Stimulated activated naive CD8-positive, alpha-beta T cell treated with anti-CD3 and anti-CD28 coated beads, Interleukin-15, Interleukin-2, amounts not matched to agents 100 ng/mL and 50 ng/mL, for 24 hours (primary cell): ENCODE data around the gene MAB21L3.

ENCODE experiments used
- H3K27ac Mint-ChIP-seq: one replicate; pipeline ENCODE4 v1.8.0; 2021; ENCODE audit warnings: mild to moderate bottlenecking, mixed read lengths
- H3K27me3 Mint-ChIP-seq: one replicate; pipeline ENCODE4 v1.8.0; 2021; ENCODE audit warnings: mixed read lengths
- H3K36me3 Mint-ChIP-seq: one replicate; pipeline ENCODE4 v1.8.0; 2021; ENCODE audit warnings: low read depth, mixed read lengths
- H3K4me1 Mint-ChIP-seq: one replicate; pipeline ENCODE4 v1.8.0; 2021; ENCODE audit warnings: low read depth, mixed read lengths
- H3K4me3 Mint-ChIP-seq: one replicate; pipeline ENCODE4 v1.8.0; 2021; ENCODE audit warnings: mild to moderate bottlenecking, mixed read lengths
- H3K9me3 Mint-ChIP-seq: one replicate; pipeline ENCODE4 v1.8.0; 2021; ENCODE audit warnings: mixed read lengths

The MAB21L3 gene

DNA sequence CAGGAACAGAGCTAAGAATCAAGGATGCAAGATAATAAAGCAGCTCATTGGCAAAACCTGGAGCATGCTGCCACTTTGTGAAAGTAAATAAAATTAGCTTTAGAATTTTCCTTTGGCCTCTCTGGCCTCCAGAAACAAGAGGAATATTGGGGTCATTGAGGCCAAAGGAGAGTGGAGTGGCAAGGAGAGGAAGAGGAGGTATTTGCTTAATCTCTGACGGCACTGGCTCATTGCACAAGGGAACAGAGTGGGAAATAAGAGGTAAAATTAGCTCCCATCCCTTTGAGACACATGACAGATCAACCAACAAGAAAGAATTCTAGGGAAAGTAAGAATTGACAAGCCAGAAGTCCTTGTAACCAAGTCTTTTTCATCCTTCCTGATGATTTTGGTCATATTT, 48.4 kb downstream of the MAB21L3 start:
- no peaks in the 10 kb centered on the region for H3K36me3 Mint-ChIP-seq
- H3K9me3 Mint-ChIP-seq = peaks cover 11% of the 10 kb centered on the region
- peaks cover 2% of the 10 kb centered on the region for H3K27me3 Mint-ChIP-seq
- no peak overlapping the region for H3K27ac Mint-ChIP-seq
- H3K4me1 Mint-ChIP-seq = no peaks in the 10 kb centered on the region
- H3K4me3 Mint-ChIP-seq = no peak overlapping the region

DNA sequence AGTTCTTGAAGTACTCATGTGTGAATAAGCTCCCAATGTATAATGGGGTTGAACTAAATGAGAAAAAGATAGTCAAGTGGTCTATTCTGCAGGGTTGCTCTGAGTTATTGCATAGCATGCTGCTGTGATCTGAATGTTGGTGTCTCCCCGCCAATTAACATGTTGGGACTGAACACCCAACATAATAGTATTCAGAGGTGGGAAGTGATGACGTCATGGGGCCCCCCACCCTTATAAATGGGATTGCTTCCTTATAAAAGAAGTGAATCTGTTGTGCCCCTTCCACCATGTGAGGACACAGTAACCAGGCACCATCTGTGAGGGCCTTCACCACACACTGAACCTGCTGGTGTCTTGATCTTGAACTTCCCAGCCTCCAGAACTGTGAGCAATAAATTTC, 50.2 kb downstream of the MAB21L3 start:
- H3K36me3 Mint-ChIP-seq = no peaks in the 10 kb centered on the region
- H3K9me3 Mint-ChIP-seq = peaks cover 11% of the 10 kb centered on the region
- H3K27ac Mint-ChIP-seq = no peak overlapping the region
- H3K4me3 Mint-ChIP-seq = no peak overlapping the region
- no peaks in the 10 kb centered on the region for H3K27me3 Mint-ChIP-seq
- no peaks in the 10 kb centered on the region for H3K4me1 Mint-ChIP-seq

DNA sequence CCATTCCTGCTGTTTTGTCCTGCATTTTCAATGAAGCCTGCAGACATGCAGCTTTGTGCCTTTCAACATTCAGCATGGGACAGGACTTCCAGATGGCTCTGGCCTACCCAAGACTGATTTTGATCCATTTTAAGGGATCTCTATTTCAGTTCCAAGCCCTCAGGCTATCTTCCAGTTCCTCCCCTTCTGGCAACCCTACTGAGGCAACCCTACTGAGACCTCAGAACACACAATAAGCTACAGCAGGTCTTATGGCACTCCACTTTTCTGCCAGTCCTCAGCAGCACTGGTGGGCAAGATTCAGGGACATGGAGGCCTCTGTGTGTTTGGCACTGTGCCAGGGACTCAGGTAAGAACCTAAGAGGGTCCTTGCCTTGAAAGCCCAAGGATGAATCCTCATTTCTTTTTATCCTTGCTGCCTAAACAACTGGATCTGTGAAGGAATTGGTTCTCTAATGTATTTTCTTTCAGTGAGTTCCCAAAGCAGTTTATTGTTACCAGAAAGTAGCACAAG, 50.7 kb downstream of the MAB21L3 start:
- peaks cover 8% of the 10 kb centered on the region for H3K9me3 Mint-ChIP-seq
- H3K36me3 Mint-ChIP-seq = no peaks in the 10 kb centered on the region
- H3K27ac Mint-ChIP-seq = no peak overlapping the region
- H3K4me3 Mint-ChIP-seq = no peak overlapping the region
- H3K27me3 Mint-ChIP-seq = no peaks in the 10 kb centered on the region
- no peaks in the 10 kb centered on the region for H3K4me1 Mint-ChIP-seq

DNA sequence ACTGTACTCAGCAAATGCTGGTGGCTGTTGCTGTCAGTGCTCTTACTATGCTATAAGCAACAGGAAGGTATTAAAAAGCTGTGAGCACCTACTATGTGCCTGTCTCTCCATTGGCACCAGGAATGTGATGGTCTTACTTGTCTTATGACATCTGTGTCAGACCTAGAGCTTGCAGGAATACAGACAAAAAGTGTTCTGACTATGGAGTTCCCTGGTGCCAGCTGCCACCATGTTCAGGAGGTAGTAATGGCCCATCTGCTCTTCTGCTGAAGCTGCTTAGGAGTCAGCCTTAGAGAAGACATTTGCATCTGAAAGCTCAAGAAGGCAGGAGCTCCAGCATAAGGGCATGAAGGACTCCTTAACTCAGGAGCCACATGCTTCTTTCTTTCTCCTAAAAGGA, 52.3 kb downstream of the MAB21L3 start:
- Mint-ChIP-seq H3K4me3 (no peak overlapping the region), H3K9me3 (peaks cover 5% of the 10 kb centered on the region), H3K36me3 (no peaks in the 10 kb centered on the region), H3K4me1 (peaks cover 8% of the 10 kb centered on the region), H3K27me3 (peaks cover 4% of the 10 kb centered on the region), H3K27ac (no peak overlapping the region)

DNA sequence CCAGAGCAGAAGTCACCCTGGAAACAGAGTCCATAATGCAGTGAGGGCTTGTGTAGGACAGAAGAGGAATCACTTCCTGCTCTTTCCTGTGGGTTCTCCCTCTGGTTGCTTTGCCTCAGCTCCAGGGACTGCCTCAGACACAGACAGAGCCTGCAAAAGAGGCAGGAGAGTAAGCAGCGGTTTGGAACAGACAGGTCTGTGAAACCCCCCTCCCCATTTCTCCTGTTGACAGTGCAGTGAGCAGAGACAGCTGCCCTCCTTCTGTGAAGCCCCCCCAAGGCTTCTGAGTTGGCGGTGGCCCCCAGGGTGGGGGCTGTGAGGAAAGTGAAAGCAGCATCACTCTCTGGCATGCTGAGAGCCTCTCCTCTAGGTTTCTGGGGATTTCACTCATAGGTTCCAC, 53.0 kb downstream of the MAB21L3 start:
- Mint-ChIP-seq H3K9me3 (no peaks in the 10 kb centered on the region), H3K36me3 (no peaks in the 10 kb centered on the region), H3K27me3 (peaks cover 6% of the 10 kb centered on the region), H3K27ac (no peak overlapping the region), H3K4me3 (no peak overlapping the region), H3K4me1 (peaks cover 14% of the 10 kb centered on the region)

DNA sequence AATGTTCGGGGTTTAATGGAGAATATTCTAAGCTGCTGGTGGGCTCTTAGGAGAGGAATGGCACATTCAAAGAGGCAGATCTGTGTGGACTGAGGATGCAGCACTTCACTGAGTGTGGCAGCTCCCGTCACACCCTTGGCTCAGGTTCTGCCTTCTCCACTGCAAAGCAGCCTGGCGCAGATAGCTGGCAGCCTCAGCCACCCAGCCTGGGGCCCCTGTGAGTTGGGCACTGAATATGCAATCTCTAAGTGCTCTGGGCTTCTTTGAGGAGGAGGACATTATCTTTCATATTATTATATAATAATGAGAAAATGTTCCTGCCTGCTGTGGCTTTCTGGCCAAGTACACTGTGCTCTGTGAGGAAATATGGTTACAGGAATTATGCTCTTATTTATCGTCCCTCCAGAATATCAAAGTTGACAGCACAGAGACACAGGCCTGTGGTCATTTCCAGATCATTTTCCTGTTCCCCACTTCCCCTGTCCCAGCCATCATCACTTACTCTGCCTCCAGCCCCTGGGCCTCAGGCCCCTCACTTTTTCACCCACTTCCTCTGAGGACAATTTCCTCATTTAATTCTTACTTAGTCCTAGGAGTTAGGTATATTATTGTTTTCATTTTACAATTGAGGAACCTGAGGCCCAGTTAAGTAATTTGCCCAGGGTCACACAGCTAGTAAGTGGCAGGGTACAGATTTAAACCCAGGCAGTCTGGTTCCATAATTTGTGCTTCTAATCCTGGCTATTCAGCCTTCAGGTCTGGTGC, 53.6 kb downstream of the MAB21L3 start:
- H3K4me3 Mint-ChIP-seq = no peak overlapping the region
- no peak overlapping the region for H3K27ac Mint-ChIP-seq
- peaks cover 8% of the 10 kb centered on the region for H3K27me3 Mint-ChIP-seq
- no peaks in the 10 kb centered on the region for H3K9me3 Mint-ChIP-seq
- no peaks in the 10 kb centered on the region for H3K36me3 Mint-ChIP-seq
- H3K4me1 Mint-ChIP-seq = peaks cover 16% of the 10 kb centered on the region

GRCh38 chr1:116165572-116165971, 54.4 kb downstream of the MAB21L3 start:
- peaks cover 16% of the 10 kb centered on the region for H3K4me1 Mint-ChIP-seq
- H3K27me3 Mint-ChIP-seq = peaks cover 8% of the 10 kb centered on the region
- H3K27ac Mint-ChIP-seq = no peak overlapping the region
- H3K9me3 Mint-ChIP-seq = no peaks in the 10 kb centered on the region
- H3K36me3 Mint-ChIP-seq = no peaks in the 10 kb centered on the region
- H3K4me3 Mint-ChIP-seq = no peak overlapping the region

DNA sequence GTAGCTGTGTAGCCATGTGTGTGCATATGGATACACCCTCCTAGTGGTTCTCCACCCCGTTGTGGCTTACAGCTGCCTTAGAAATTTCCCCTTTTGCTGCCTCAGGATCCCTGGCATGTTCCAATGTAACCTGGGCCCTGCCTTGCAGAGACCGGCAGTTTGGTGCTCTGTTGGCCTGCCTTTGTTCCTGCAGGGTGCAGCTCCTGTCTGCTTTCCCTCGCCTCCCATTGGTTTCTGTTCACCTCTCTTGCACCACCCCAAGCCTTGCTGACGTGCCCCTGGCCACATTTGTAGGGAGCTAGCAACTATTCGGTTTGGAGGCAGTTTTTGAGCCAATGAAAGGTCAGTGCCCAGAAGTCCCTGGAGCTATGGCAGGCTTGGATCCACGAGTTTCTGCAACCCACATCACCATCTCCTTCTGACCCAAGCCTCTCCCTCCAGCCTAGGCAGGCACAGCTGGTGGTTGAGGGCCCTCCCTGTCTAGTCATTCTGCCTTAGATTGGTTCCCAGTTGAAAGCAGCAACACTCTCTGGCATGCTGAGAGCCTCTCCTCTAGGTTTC, 54.9 kb downstream of the MAB21L3 start:
- no peak overlapping the region for H3K4me3 Mint-ChIP-seq
- peaks cover 8% of the 10 kb centered on the region for H3K27me3 Mint-ChIP-seq
- H3K27ac Mint-ChIP-seq = no peak overlapping the region
- no peaks in the 10 kb centered on the region for H3K9me3 Mint-ChIP-seq
- peaks cover 16% of the 10 kb centered on the region for H3K4me1 Mint-ChIP-seq
- H3K36me3 Mint-ChIP-seq = no peaks in the 10 kb centered on the region

GRCh38 chr1:116166655-116167054, 55.5 kb downstream of the MAB21L3 start:
- Mint-ChIP-seq H3K27me3 (peaks cover 8% of the 10 kb centered on the region), H3K36me3 (no peaks in the 10 kb centered on the region), H3K4me3 (no peak overlapping the region), H3K4me1 (peaks cover 16% of the 10 kb centered on the region), H3K27ac (no peak overlapping the region), H3K9me3 (no peaks in the 10 kb centered on the region)

DNA sequence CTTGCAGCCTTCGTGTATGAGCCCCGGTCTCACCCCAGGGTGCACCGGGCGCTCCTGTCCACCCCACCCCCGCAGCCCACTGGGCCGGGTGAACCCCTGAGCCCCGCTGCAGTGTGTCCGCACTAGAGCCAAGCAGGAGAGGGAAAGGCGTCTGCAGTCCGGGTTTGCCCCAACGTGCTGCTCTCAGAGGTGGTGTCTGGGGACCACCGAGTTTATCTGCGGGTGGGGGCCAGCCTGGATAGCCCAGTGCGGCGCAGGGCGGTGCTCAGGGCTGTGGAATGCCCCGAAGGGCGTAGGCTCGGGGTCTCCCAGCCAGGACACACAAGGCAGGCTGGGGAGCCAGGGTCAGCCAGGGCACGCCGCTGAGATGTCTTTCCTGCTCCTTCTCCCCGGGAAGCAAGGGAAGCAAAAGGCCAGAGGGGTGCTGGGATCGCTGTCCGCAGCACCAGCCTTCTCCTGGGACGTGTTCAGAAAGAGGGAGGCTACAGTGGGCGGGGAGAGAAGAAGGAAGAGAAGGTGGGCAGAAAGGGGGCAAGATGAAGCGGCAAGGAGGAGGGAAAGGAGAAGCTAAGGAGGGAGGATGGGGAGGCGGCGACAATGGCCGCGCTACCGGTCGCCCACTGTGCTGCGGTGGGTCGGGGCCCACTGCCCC, 56.6 kb downstream of the MAB21L3 start:
- Mint-ChIP-seq H3K27ac (peak overlapping the region; percentile 71), H3K27me3 (peaks cover 8% of the 10 kb centered on the region), H3K9me3 (no peaks in the 10 kb centered on the region), H3K4me3 (peak overlapping the region; percentile 72), H3K4me1 (peaks cover 16% of the 10 kb centered on the region), H3K36me3 (no peaks in the 10 kb centered on the region)

DNA sequence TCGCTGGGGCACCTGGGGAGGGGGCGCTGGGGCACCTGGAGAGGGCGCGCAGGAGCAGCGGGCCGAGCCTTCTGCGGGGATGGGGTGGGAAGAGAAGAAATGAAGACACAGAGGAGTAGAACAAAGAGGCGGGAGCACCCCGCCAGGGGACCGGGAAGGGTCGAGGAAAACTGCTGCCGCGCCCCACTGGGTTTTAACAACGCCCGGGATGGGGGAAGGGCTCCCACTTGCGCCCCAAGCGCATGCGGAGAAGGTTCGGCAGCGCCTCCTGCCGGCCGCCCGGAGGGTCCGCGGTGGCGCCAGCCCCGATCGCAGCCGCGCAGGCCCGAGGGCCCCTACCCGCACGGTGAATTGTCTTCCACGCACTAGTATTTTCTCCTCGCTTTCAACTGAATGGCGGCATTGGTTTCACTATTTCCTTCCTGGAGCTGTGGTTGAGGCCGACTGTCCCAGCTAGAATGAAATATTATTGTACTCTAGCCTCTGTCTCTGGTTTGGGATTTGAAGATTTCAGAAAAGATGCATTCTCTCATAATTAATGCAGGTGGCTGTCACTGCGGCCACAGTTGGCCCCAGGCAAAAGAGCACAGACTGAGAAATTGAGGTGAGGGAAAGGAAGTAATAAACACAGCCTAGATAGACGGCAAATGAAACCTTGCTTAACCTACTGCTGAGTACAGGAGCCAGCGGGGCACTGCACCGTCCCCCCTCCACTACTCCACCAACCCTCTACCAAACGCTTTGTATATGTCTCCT, 57.3 kb downstream of the MAB21L3 start:
- Mint-ChIP-seq H3K9me3 (no peaks in the 10 kb centered on the region), H3K4me1 (peaks cover 16% of the 10 kb centered on the region), H3K27ac (peak overlapping the region; percentile 79), H3K27me3 (peaks cover 8% of the 10 kb centered on the region), H3K4me3 (peak overlapping the region; percentile 77), H3K36me3 (no peaks in the 10 kb centered on the region)

- no peak overlapping the region for H3K27ac Mint-ChIP-seq
Measured at GRCh38 chr1:116169898-116170297, 58.7 kb downstream of the MAB21L3 start.

DNA sequence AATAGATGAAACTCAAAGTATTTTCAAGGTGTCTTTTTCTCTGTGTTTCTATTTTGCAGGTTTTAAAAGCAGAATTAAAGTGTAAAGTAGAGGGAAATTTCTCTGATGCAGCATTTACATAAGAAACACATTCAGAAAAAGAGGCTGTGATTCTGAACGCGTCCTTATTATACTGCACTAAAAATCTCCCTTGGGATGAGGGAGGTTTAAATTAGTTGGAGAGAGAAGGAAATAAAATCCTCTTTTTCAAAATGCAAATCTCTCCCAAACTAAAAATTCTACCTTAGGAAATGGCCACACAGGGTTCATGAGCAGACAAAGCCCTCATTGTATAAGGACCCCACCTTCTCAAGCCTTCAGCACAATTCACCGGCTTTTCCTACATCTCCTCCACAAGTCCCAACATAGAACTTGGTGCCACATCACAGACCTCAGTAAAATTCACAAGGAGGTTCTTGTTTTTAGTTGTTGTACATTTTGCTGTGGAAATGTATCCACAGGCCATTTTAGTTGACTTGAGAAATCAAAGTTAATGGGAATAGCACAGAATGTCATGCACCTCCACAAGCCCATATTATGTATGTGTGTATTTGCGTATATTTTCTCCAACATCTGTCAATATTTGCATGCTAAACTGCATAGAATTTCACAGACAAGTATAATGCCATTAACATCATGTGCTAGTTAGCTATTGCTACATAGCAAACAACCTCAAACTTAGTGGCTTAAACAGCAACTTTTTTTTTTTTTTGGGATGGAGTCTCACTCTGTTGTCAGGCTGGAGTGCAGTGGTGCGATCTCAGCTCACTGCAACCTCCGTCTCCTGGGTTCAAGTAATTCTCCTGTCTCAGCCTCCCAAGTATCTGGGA, 59.8 kb downstream of the MAB21L3 start:
- Mint-ChIP-seq H3K27me3 (peaks cover 8% of the 10 kb centered on the region), H3K9me3 (no peaks in the 10 kb centered on the region), H3K4me3 (no peak overlapping the region), H3K4me1 (peaks cover 16% of the 10 kb centered on the region), H3K27ac (no peak overlapping the region), H3K36me3 (no peaks in the 10 kb centered on the region)

More at GRCh38 chr1:116169898-116170297, 58.7 kb downstream of the MAB21L3 start:
- Mint-ChIP-seq H3K36me3 (no peaks in the 10 kb centered on the region), H3K4me1 (peaks cover 16% of the 10 kb centered on the region), H3K27me3 (peaks cover 8% of the 10 kb centered on the region), H3K4me3 (no peak overlapping the region), H3K9me3 (no peaks in the 10 kb centered on the region)

- H3K4me1 Mint-ChIP-seq = peaks cover 12% of the 10 kb centered on the region
- H3K4me3 Mint-ChIP-seq = no peak overlapping the region
- peaks cover 4% of the 10 kb centered on the region for H3K27me3 Mint-ChIP-seq
- no peak overlapping the region for H3K27ac Mint-ChIP-seq
- H3K36me3 Mint-ChIP-seq = no peaks in the 10 kb centered on the region
- H3K9me3 Mint-ChIP-seq = no peaks in the 10 kb centered on the region
Measured at GRCh38 chr1:116172666-116173065, 61.5 kb downstream of the MAB21L3 start.
